NCI-H82 treated with DMSO at 0.1 percent for 48 hours (cell line): ENCODE results near the gene STARD9.

Experiments used
- DNase-seq: peaks from one replicate; lab custom pipeline; 2025; ENCODE audit not compliant: unreplicated experiment; lab: John Stamatoyannopoulos, UW

STARD9 gene

DNA sequence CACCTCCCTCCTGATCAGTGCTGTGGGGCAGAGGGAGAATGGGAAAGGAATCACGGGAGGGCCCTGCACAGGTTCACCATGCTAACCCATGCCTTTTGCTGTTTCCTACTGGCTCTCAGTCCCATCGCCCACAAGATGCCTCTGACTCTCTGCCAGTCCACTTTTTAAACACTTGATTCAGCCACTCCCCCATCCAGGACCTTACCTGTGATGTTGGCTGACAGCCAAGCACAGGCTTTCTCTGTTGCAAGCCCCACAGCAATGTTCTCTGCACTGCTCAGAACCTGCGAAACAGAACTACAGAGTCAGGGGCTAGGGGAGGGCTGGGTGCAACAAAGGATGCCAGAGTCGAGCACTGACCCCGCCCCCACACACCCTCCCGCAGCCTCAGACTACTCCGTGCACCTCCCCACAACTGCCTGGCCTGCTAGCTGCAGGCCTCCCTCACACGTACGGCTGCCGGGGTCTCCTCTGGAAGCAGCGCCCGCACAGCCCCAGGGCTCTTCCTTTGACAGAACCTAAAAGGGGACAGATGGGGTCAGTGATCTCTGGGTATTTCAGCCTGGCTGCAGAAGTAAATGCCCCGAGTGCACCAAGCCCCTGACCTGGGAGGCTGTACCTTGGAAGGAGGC is 152.5 kb downstream of the STARD9 start:
- DNase-seq: no peak

DNA sequence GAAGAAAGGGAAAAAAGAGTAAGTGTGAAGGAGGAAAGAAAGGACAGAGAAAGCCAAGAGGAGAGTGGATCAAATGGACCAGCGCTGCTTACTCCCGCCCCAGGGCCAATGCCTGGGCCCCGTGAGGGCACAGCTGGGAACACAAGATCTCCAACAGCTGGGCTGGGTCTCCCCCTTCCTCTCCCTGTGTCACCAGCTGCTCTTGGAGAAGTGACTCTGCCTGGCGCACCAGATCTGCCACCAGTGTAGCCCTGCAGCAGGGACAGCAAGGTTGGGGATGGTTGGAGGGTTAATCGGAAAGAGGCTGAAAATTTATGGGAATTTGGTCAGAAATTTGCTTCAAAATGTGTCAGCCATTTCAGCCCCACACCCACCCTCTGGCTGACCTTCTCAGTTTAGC is 153.2 kb downstream of the STARD9 start:
- no peak for DNase-seq

GRCh38 chr15:42728972-42729371 is 153.6 kb downstream of the STARD9 start:
- no peak for DNase-seq

- no peak for DNase-seq
Observed at GRCh38 chr15:42729409-42729808, 154.0 kb downstream of the STARD9 start.

DNA sequence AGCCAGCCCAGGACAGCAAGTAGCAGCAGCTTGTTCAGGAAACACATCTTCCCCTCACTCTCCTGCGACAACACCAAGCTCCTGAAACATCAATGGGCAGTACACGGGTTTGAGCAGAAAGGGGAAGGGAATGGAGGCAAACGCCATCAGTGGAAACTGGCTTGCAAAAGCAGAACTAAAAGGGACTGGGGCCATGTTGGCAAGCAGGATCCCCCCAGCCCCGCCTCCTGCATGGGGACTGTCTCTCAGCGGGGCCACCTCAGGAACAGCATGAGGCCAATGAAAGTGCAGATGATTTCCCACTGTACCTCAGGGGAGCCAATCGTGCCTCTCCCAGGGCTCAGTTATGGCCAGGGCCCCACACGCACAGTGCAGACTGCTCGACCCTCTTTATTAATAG is 154.7 kb downstream of the STARD9 start:
- DNase-seq: no peak

DNA sequence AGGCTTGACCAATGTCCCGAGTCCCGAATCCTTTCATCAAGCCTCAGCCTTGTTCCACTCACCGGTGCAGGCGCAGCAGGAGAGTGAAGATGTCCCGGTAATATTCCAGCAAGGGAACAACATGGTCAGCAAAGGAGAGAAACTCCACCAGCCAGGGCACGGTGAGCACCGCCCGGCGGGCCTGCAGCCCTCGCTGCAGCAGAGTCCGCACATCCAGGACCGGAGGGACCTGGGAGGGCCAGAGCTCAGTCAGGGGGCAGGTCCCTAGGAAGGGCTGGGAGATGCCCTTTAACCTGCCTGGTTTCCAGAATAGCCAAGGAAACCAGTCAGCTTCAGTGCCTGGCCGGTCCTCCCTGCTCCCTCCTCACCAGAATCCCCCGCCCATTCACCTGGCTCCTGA is 155.1 kb downstream of the STARD9 start:
- no peak for DNase-seq

- DNase-seq: no peak
Observed at GRCh38 chr15:42731461-42731860, 156.1 kb downstream of the STARD9 start.

GRCh38 chr15:42732095-42732827 is 156.9 kb downstream of the STARD9 start:
- DNase-seq: no peak

GRCh38 chr15:42733027-42733426 is 157.6 kb downstream of the STARD9 start:
- DNase-seq: no peak

- DNase-seq: no peak
Observed at GRCh38 chr15:42734076-42734672, 158.8 kb downstream of the STARD9 start.

DNA sequence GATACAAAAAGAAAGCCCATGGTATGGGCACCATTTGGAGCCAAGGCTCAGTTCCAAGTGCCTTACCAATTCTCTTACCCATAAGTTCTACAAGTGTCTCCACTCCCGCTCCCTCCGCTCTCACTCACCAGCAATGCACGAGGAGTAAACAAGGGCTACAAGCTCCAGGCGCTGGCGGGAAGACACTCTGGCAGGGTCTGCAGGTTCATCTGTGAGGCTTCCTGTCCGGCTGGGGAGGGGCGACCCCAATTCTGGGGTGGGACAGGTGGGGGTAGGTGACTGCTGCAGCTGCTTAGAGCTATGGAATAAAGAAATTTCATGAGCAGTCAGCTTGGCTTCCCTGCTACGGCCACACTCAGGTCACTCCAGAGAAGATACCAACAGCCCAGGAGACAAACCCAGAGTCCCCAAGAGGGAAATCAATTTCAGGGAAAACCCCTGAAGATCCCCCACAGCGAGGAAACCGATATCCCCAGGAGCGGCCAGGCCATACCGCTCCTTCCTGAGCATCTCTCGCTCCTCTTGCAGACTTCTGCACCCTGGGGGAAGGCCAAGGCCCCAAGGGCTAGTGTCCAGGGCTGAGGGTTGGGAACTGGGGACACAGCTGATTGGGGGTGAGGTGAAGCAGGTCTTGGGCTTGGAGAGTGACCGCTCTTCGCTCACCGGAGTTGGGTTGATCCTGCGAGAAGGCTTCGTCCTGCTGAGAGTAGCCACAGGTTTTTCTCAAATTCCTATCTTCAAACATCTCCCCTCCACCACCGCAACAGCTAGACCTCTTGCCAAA is 160.2 kb downstream of the STARD9 start:
- no peak for DNase-seq

GRCh38 chr15:42736178-42736792 is 160.9 kb downstream of the STARD9 start:
- DNase-seq: no peak

DNA sequence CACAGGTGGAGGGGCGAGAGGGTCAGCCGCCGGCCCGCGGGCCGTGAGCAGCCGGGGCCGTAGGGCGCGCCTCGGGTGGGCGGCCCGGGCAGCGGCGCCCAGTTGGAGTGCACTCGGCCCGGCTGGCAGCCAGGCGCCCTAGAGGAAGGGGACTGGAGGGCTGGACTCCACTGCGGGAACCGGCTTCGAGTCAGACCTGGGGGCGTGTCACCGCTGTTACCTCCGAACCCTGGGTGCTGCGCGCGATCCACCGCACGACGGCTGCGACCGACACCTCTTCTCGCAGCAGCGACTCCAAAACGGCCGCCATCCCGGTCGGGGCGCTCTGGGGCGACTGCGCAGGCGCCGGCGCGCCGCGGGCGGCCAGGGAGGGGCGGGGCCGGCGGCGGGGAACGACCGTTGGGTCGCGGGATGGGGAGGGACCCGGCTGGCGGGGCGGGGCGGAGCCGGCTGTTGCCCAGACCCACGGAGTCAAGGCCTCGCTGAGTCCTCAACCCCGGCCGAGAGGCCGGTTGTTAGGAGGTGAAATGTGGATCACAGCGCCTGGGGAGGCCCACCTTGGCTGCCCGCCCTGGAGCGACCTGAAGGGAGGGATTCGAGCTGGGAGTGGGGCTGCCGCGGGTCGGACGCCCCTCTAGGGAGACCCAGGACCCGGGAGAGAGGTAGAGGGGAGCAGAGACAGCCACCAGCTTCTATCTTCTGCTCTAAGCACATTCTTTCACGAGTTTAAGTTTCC is 161.6 kb downstream of the STARD9 start, which contains the start of gene CDAN1:
Gene CDAN1, minus strand, starts transcription at position 336 of the 736 bp plus-strand sequence. Its CDS starts 26 bp downstream, at position 310.
- peak; percentile 44 for DNase-seq

- peak; percentile 8 for DNase-seq
Observed at GRCh38 chr15:42737529-42738328, 162.3 kb downstream of the STARD9 start.

DNA sequence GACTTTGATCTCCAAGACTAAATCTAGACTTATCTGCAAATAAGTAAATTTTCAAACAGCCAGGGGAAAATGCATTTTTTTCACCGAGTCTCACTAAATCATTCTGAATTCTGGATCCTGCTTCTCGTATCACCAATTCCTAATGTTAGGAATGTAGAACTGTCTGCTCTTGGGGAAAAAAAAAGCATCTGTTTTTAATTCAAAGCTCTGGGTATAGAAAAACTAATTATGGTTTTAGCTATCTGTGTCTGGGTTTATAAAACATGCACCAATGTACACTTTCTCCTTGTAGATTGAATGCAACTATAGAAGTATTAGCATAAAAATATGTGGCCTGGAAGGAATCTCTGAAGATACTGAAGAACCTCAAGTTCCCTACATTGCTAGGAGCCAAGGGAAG is 166.3 kb downstream of the STARD9 start:
- no peak for DNase-seq

GRCh38 chr15:42742149-42742548 is 166.7 kb downstream of the STARD9 start:
- no peak for DNase-seq

DNA sequence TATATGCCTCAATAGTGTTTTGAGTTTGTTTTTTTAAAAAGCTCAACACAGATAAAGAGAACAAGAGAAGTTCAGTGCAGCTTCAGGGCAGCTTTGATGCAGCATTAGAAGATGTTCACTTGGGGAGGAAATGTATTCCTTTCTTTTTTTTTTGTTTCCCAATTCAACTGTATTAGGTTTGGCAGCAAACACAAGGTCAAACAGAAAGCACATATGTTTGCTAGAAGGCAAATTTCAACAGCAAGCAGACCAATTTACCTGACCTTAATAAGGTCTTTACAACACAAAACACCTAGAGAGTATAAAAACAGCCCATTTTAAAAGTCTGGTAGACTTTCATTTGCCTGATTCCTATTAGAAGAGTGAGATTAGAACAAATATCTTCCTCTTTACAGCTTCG is 168.8 kb downstream of the STARD9 start:
- DNase-seq: no peak

GRCh38 chr15:42749266-42749665 is 173.9 kb downstream of the STARD9 start:
- peak; percentile 65 for DNase-seq

GRCh38 chr15:42750306-42750705 is 174.9 kb downstream of the STARD9 start:
- DNase-seq: no peak

DNA sequence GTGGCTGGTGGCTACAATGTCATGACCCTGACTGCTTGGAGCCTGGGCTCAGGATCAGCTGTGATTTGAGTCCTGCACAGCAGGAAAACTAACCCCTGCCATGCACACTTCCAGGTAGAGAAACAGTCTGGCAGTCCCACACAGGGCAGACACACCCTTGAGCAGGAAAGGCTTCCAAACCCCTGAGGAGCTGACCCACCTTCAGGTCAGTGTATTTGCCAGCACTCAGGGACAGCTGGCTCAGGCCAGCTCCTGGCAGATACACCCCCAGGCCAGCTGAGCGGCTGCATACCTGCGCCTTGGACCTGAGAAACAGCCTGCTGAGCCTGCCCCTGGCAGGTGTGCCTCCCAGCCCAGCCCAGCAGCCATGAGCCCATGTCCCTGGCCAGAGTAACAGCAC is 183.7 kb downstream of the STARD9 start:
- DNase-seq: no peak
